DMS53 treated with DMSO at 0.1 percent for 48 hours (cell line): ENCODE data around the gene TNPO3.
"Not testable (repeated sequence)": the region's sequence is repeated elsewhere in the genome, so short reads cannot be mapped to it uniquely, and the experiment has no call there.

Experiments
- DNase-seq: peaks from one replicate; lab custom pipeline; 2025; ENCODE audit not compliant: unreplicated experiment; lab: John Stamatoyannopoulos, UW

The TNPO3 gene

DNA sequence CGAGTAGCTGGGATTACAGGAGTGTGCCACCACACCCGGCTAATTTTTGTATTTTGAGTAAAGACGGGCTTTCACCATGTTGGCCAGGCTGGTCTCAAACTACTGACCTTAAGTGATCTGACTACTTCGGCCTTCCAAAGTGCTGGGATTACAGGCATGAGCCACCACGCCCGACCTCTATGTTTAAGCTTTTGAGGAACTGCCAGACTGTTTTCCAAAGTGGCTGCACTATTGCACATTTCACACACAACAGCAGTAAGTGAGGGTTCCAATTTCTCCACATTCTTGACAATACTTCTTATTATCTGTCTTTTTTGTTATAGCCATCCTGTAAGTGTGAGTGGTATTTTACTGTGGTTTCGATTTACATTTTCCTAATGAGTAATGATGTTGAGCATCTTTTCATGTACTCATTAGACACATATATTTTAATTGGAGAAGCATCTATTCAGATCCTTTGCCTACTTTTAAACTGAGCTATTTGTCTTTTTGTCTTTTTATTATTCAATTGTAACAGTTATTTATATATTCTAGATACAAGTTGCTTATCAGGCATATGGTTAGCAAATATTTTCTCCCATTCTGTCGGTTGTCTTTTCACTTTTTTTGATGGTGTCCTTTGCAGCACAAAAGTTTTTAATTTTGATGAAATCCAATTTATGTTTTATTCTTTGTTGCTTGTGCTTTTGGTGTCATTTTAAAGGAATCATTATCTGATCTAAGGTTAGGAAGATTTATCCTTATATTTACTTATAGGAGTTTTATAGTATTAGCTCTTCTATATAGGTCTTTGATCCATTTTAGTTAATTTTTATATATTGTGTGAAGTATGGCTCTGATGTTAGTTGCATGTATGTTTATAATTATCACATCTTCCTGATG, 130.0 kb downstream of the TNPO3 start:
- DNase-seq, result no peak

DNA sequence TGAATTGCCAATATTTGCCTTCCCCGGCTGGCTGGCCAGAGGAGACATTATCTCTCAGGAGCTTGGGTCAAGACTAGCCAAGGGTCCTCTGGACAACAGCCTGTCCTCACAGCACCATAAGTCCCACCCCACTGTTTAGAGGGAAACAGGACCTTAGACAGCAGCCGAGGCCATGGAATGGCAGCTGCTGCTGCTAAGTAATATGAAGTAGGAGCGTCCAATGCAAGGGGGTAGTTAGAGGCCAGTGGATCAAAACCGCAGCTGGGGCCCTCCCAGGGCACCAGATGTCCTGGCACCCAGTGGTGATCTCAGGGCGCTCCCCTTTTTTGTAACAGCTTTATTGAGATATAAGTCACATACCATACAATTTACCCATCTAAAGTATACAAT, 131.5 kb downstream of the TNPO3 start:
- DNase-seq, result no peak

DNA sequence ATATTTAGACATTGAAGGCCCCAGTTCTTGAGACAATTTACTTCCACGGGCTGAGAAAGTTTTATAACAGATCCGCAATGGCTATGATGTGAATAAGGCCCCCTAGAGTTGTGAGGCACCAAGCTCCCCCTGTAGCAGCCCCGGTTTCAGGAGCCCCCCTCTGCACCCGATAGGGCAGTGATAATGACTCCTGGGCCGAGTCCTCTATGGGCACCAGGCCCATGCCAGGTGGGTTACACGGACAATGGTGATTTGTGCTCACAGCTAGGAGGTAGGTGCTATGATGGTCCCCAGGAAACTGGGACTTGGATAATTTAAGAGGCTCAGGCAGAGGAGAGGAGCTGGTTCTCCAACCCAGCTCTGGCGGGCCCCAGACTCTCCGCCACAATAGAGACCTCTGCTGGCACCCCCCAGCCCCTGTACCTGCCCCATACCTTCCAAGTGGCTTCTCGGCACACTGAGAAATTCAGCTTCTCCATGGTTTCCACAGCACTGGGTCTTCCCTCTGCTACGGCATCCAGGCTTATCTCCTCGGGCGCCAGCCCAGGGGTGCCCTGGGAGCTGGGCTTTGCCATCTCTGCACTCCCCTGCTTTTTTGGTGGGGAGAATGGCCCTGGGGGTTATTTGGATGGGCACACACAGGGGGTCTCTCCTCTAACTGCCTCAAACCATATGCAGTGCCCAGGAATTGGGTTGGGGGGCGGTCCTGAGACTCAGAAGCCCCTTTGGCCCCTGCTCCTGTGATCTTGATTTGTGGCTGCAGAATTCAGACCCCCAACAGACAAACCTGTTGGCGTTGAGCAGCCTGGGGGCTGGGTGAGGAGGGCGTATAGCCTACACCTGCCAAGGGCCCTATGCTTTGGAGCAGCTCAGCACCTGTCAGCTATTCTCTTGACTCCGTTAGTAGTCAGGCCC, 132.2 kb downstream of the TNPO3 start:
- no peak for DNase-seq

DNA sequence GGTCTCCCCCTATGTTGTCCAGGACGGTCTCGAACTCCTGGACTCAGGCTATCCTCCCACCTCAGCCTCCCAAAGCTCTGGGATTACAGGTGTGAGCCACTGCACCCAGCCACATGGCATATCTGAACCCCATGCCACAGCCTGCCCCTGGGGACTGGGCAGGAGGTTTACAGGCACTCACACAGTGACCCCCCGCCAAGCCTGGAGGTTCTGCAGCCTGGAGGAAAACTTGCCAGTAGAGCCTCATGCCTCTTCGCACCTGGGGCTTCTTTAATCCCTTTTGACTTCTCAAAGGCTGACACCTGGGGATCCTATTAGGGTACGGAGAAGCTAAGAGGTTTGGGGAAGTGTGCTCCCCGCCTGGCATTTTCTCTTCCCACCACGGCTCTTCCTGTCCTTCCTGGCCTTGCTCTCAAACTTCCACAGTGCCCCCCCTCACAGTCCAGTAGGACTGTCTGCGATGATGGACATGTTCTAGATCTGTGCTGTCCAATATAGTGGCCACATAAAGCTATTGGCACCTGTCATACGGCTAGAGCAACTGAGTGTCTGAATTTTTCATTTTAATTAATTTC, 133.0 kb downstream of the TNPO3 start:
- DNase-seq, result no peak

DNA sequence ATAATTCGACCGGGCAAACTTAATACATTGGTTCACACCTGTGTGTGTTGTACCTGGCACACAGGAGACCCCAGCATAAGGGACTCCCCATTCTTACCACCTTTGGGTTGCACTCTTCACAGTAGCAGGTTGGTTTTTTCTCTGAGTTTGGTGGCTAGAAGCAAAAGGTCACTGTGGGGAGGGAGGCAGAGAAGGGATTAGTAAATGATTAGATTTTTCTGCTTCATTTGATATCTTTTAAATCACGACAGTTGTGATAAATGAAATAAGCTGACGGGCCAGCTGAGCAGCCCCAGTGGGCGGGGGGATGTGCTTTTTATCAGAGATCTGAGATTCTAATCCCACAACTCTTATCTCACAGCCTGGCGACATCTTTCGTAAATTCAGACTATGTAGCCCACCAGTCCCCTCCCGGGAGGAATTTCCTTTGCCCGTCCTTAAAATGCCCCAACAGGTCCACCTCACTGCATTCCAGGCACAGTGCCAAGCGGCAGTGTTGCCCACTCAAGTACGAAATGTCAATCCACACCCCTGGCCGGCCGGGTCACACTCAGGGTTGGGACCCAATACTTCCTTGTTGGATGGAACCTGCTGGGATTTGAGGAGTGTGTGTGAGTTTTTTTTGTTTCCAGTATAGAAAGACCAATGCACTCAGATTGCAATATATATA, 133.9 kb downstream of the TNPO3 start:
- DNase-seq, result no peak

DNA sequence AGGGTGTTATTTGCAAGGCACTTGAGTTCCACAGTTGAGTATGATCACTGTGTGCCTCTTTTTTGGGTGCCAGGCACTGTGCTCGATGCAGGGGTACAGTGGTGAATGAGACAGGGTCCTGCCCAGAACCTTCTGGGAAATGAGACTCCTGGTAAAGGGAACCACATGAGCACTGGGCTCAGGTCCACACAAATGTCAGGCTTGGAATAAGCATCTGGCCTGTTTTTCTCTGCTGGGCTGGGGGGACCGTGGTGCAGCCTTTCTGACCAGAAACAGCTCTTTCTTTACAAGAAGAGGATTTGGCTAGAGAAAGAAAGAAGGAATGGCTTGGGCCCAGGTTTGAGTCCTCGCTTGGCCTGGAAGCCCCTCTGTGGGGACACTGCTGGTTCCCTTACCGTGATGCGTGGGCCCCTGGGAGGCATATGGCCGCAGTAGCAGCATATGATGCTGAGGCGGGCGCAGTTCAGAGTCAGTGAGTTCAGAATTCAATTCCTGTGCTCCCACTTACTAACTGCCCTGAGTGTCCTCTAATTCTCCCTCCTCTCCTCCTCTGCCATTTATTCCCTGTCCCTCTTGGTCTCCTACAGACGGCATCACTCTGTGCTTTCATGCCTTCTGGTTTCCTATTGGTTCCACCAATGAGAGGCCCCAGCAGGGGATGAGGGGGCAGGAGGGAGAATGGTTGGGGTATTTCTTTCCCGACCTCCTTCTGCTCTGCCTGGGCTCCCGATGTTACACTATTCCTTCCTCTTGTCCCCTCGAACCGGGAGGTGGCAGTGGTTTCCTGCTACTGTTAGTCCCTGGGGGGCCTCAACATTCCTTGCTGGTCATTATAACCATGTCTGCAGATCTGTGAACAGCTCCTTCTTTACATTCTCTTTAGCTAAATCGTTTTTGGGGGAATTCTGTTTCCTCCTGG, 134.8 kb downstream of the TNPO3 start:
- DNase-seq, result no peak

DNA sequence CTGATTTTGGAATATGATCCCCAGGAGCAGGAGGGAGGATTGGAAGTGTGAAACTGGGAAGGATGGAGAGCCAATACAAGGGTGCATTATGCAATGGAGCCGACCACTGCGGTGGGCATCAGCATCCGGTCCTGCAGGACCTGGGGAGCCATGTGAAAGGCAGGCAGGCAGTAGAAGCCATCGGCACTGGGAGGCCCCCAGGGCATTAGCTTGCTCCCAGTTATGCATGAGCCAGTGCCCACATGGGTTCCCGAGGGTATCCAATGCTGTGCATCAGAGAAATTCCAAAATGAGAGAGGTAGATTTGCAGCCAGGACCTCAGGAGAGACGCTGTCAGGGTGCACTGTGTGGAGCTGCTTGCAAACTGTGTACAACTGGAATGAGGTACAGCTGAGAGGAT, 135.7 kb downstream of the TNPO3 start:
- no peak for DNase-seq

DNA sequence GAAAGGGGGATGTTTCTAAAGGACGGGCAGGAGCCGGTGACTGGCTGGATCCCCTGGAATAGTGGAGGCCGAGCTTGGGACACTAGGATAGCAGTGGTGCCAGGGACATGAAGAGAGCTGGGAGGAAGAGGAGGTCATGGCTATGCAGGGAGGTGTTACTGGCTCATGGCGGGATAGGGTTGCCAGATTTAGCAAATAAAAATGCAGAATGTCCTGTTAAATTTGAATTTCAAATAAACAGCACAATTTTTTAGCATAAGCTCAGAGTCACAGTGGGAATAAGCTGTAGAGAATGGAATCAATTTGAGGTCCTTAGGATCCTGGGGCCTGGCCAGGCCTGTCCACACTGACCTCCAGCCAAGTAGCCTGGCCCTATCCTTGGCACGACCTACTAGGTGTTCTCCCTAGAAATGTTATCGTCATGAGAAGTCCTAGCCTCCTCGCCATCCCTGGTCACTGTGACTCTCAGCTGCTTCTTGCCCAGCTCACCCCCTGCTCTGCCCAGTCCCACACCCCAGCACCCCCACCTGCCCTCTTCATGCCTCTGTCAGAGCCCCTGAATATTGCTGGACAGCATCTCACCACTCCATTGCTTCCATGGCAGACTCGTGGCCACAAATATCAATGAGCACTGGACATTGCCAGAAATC, 136.8 kb downstream of the TNPO3 start:
- DNase-seq, result no peak

DNA sequence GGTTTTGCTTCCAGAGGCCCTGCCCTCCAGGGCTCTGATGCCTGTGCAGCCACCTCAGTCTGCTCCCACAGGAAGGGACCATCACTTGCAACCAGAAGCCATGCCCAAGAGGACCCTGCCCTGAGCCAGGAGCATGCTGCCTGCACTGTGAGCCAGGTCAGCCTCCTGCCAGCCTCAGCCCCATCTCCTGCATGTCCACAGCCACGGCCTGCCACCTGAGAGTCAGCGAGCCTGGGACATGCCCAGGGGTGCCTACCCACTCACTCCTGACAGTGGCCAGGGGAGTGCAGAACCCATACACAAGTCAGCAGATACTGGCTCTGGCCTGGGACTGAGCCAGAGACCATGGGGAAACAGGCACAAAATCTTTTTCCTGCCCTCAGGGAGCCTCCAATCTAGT, 137.8 kb downstream of the TNPO3 start:
- no peak for DNase-seq

DNA sequence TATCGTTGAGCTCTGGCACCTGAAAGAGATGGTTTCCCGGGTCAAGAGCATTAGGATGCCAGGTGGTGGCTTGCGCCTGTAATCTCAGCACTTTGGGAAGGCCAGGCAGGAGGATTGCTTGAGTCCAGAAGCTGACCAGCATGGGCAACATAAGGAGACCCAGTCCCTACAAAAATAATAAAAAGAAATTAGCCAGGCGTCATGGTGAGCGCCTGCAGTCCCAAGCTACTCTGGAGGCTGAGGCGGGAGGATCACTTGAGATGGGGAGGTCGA, 138.3 kb downstream of the TNPO3 start:
- no peak for DNase-seq

DNA sequence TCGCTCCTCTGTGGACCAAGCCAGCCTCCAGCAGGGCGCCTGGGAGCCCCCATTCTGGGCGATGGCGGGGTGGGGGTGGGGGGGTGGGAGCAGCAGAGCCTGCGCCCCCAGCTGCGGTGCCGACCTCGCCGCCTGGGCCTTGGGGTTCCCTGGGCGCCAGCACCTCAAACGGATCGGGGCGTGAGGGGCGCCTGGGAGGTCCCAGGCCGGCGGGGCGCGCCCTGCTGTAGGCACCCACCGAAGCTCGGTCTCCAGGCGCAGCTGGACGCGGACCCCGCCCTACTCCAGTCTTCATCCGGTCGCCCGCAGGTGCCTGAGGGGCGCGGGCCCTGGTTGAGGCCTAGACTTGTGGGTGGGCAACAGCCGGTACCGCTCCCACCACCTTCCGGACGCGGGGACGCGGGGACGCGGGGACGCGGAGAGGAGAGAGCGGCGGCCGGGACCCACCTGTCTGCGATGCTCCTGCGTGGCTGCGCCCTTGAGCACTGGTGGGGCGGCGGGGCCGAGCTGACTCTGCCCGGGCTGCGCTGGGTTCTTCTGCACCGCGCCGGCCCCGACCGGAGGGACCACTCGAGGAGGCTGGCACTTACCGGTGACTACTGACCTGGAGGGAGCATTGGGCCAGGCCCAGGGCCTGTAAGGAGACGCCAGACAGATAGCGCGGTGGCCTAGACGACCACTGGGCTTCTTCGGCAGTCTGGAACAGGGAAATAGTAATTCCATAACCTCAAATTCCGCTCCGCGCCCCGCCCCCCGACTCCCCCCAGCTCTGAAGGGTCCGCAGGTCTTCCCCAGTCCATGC, 138.9 kb downstream of the TNPO3 start:
- DNase-seq, result no peak

DNA sequence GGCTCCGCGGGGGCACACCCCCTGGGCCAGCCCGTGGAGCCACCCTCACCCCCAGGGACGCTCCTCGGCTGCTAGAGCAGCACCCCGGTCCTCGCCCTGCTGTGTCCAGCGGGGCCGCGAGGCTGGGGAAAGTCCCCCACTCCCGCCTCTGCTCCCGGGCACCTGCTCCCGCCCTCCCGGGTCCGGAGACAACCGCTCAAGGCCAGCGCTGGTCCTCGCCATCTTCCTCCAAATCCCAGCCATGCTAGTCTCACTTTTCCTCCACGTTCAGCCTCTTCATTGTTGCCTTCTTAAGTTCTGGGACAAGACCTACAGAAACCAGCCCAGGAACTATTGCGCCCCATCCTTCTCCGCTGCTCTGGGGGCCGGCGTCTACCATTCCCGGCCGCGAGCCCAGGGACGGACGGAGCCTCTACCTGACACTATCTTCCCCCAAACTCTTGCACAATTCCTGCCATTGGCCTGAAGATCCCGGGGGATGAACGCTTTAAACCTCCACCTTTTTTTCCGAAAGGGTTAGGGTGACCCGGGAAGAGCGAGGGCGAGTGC, 139.6 kb downstream of the TNPO3 start:
- no peak for DNase-seq

DNA sequence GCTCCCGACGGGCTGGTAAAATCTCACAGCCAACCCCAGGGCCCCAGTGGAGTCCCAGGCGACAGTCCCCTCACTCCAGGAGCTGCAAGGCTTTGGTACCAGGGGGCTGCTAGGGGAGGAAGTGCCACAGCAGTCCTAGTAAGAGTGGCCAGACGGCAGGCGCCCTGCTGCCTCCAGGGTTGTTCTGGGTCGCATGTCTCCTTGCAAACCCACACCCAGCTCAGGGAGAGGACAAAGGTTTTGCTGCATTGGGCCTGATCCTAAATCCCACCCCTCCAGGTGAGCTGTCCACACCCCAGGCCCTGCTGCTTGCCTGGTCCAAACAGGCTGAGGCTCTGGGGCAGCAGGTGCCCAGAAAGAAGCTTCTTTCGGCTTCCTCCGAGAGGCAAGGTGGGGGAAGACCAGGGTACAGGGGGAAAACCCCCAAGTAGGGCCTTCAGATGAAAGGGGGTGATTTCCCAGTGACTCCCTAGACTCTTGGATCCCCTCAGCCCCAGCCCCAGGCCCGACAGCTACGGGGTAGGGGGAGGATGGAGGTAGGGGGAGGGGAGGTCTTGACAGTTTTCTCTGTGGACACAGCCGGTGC, 140.3 kb downstream of the TNPO3 start:
- no peak for DNase-seq

DNA sequence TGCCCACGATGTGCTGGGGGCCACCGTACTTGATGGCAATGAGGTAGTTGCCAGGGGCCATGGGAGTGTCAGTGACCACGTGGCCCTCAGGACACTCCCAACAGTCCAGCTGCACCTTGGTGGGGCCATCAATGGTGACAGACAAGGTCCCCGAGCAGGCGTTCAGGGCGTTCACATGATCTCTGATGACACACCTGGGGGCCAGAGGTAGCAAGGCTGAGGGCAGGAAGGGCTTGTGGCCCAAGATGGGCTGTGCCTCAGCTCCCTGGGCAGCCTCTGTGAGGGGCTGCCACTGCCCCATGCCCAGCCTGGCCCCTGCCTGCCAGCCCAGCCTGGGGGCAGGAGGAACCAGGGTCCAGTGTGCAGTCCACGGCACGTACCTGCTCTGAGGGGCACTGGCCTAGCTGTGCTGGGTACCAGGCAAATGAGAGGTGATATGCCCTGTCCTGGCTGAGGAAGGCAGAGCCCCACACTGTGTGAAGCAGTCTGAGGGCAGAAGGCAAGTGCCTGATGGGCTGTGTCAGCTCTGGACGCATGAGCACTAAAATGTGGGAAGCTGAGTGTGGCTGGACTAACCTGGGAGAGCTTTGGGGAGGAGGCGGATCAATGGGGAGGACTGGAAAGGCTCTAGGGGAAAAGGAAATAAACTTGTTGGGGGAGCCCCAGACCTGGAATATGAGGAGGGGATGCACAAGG, 140.9 kb downstream of the TNPO3 start:
- no peak for DNase-seq

DNA sequence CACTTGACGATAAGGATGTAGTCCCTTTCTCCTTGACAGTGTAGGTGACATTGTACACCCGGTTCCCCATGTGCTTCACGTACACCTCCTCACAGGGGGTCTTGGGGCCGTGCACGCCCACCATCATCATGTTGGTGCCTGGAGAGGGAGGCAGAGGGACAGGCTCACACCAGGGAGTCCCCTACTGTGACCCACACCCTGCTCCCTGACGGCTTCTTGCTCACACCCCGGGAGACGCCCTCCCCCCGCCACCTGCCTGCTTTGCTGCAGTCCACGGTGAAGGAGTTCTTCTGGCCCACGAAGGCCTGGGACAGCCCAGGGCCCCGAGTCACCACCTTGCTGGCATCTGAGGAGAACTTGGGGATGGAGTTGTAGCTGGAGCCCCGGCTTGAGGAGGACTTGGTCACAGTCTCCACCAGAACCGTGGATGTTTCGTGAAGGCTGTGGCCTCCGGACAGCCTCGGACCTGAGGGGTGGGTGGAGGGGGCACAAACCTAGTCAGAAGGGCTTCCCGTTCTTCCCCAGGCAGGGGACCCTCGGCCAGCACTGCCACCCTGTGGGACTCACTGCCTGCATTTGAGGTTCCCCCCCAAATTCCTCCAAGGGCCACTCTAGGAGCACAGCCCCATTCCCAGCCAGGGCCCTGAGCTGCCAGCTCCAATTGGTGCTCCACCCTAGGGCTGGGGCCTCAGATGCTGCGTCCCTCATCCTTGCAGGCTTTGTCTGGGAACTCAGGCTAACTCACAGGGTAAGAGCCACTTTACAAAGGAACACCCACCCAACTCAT, 142.0 kb downstream of the TNPO3 start:
- DNase-seq, result not testable (repeated sequence)

DNA sequence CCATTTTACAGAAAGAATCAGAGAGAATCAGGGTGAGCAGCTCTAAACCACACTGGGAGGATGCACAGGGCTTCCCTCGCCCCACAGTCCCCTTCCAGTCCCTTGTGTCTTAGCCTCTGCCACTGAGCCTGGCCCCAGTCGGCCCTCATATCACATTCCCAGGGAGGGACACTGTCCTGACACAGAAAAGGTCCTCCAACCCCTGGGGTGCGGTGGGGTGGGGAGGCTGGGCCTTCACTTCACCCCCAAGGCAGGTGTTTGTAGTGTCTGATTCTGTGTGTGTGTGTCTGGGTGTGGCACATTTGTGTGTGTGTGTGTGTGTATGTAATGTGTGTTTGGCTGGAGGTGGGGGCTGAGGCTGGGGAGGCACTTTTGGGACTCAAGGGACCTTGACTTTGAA, 142.6 kb downstream of the TNPO3 start:
- no peak for DNase-seq

DNA sequence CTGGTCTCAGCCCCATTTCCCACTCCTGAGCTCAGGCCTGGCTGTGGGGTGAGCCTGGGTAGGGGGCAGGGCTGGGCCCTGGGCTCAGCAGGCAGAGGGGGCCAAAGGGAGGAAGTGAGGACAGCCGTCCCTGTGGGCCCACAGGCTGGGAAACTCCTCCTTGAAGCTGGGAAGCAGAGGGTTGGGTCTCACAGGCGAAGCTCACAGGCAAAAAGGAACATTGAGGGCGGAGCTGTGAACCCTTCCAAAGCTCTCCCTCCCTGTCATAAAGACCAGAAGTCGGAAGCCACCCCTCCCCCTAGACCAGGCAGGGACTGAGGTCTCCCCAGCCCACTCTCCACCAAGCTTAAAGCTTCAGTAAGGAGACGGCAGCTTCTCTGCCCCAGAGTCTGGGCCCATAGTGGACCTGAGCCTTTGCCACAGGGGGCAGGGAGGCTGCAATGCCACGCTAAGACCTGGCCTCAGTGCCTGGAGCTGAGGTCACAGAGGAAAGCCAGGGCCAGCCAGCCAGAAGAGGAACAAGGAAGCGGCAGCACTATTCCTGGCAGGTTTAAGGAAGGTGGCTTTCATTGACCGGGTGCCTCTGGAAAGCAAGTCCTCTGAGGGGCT, 143.4 kb downstream of the TNPO3 start:
- DNase-seq, result peak; percentile 28
